ENCODE results near the gene DNAJC7. TPM values are rescaled to one million over a fixed set of nuclear protein-coding genes. Genes with fewer than 3 reads are reported as not detected.

The DNAJC7 gene
- total RNA-seq, 4 donors from 2014 or later: 43.1 to 51.1 (median 44.4) TPM

- intact Hi-C loops (cut with DNase I): no loop called here
- no peaks in the 10 kb centered on the region for H3K36me3 ChIP-seq
- no peak for TF ChIP-seq EP300 (IDR thresholded peaks at IDR 0.05)
- TF ChIP-seq POLR2AphosphoS5 (IDR thresholded peaks at IDR 0.05): no peak
- TF ChIP-seq CTCF (IDR thresholded peaks at IDR 0.05): no peak
- TF ChIP-seq POLR2A (IDR thresholded peaks at IDR 0.05; ENCODE audit: low read depth): no peak
- peaks cover 0 to 64% (median 9%) of the 10 kb centered on the region in 4 donors for H3K27me3 ChIP-seq
- no peak for DNase-seq (ENCODE audit: extremely low spot score)
- no peaks in the 10 kb centered on the region for H3K9me3 ChIP-seq
- H3K27ac ChIP-seq (replicated peaks in 1 of 4): no peak overlapping the region
- H3K4me3 ChIP-seq: no peak overlapping the region
- 31% methylated on average over 3 of the region's 3 CpGs for WGBS
- peaks cover 2 to 11% (median 8%) of the 10 kb centered on the region in 4 donors for H3K4me1 ChIP-seq
Measured at GRCh38 chr17:42055027-42055426, 37.8 kb upstream of the DNAJC7 start.

- H3K4me1 ChIP-seq: peaks cover 6 to 20% (median 13%) of the 10 kb centered on the region in 4 donors
- TF ChIP-seq EP300 (IDR thresholded peaks at IDR 0.05): no peak
- intact Hi-C loops (cut with DNase I): no loop called here
- H3K27me3 ChIP-seq: peaks cover 0 to 58% (median 7%) of the 10 kb centered on the region in 4 donors
- H3K36me3 ChIP-seq: no peaks in the 10 kb centered on the region
- 23% methylated on average over 10 of the region's 12 CpGs for WGBS
- H3K9me3 ChIP-seq: no peaks in the 10 kb centered on the region
- no peak for DNase-seq (ENCODE audit: extremely low spot score)
- no peak overlapping the region for H3K27ac ChIP-seq (replicated peaks in 1 of 4)
- no peak overlapping the region for H3K4me3 ChIP-seq
Measured at GRCh38 chr17:42053731-42054500, 36.7 kb upstream of the DNAJC7 start.

- TF ChIP-seq CTCF (IDR thresholded peaks at IDR 0.05) (no peak), POLR2AphosphoS5 (IDR thresholded peaks at IDR 0.05) (no peak), EP300 (IDR thresholded peaks at IDR 0.05) (no peak), POLR2A (IDR thresholded peaks at IDR 0.05; ENCODE audit: low read depth) (no peak)
- no peaks in the 10 kb centered on the region for H3K36me3 ChIP-seq
- WGBS: 84% methylated on average over 6 of the region's 6 CpGs
- no peak for DNase-seq (ENCODE audit: extremely low spot score)
- H3K4me3 ChIP-seq: no peak overlapping the region
- H3K27ac ChIP-seq (replicated peaks in 1 of 4): no peak overlapping the region
- H3K4me1 ChIP-seq: peaks cover 6 to 20% (median 13%) of the 10 kb centered on the region in 4 donors
- no peaks in the 10 kb centered on the region for H3K9me3 ChIP-seq
- H3K27me3 ChIP-seq: peaks cover 0 to 43% (median 7%) of the 10 kb centered on the region in 4 donors
- intact Hi-C loops (cut with DNase I): no loop called here
Measured at GRCh38 chr17:42052346-42052877, 35.2 kb upstream of the DNAJC7 start.

- Histone ChIP-seq H3K36me3 (no peaks in the 10 kb centered on the region), H3K9me3 (no peaks in the 10 kb centered on the region), H3K27ac (replicated peaks in 1 of 4) (no peak overlapping the region), H3K4me3 (no peak overlapping the region), H3K4me1 (peaks cover 6 to 20% (median 13%) of the 10 kb centered on the region in 4 donors), H3K27me3 (peaks cover 0 to 43% (median 7%) of the 10 kb centered on the region in 4 donors)
- TF ChIP-seq CTCF (IDR thresholded peaks at IDR 0.05) (no peak), POLR2AphosphoS5 (IDR thresholded peaks at IDR 0.05) (no peak), POLR2A (IDR thresholded peaks at IDR 0.05; ENCODE audit: low read depth) (no peak), EP300 (IDR thresholded peaks at IDR 0.05) (no peak)
- DNase-seq (ENCODE audit: extremely low spot score): no peak
- 100% methylated on average over 3 of the region's 7 CpGs for WGBS
- intact Hi-C loops (cut with DNase I): no loop called here
Measured at GRCh38 chr17:42051645-42052044, 34.4 kb upstream of the DNAJC7 start.

GRCh38 chr17:42051013-42051400 lies 33.8 kb upstream of the DNAJC7 start:
- Histone ChIP-seq H3K27ac (replicated peaks in 1 of 4) (no peak overlapping the region), H3K9me3 (no peaks in the 10 kb centered on the region), H3K27me3 (peaks cover 0 to 38% (median 7%) of the 10 kb centered on the region in 4 donors), H3K36me3 (no peaks in the 10 kb centered on the region), H3K4me1 (peaks cover 6 to 20% (median 13%) of the 10 kb centered on the region in 4 donors), H3K4me3 (peak overlapping the region; percentile 60 to 77 (median 72))
- WGBS: 72% methylated on average over 8 of the region's 8 CpGs
- TF ChIP-seq EP300 (IDR thresholded peaks at IDR 0.05): no peak
- no peak for TF ChIP-seq POLR2A (IDR thresholded peaks at IDR 0.05; ENCODE audit: low read depth)
- TF ChIP-seq POLR2AphosphoS5 (IDR thresholded peaks at IDR 0.05): no peak
- no peak for TF ChIP-seq CTCF (IDR thresholded peaks at IDR 0.05)
- DNase-seq (ENCODE audit: extremely low spot score): no peak
- intact Hi-C loops (cut with DNase I): no loop called here

All from esophagus muscularis mucosa (tissue), 4 donors.